H1 (cell line): ENCODE results near the gene UBE2D2. TPM values are rescaled to one million over a fixed set of nuclear protein-coding genes. Genes with fewer than 3 reads are reported as not detected.
"Not testable (repeated sequence)": the region's sequence is repeated elsewhere in the genome, so short reads cannot be mapped to it uniquely, and the experiment has no call there.

Experiments used
- CTCF ChIA-PET: fragments of 300-600 bp; sonication (Branson Sonifier 250); formaldehyde crosslinking; loops from one replicate; lab custom pipeline; 2021; ENCODE audit not compliant: partially characterized antibody; lab: Charles Lee
- POLR2A ChIA-PET: fragments of 300-600 bp; sonication (Branson Sonifier 250); formaldehyde crosslinking; loops from one replicate; lab custom pipeline; 2021; ENCODE audit warnings: inconsistent platforms; ENCODE audit not compliant: partially characterized antibody; lab: Charles Lee
- DNase-seq, 2 experiments: peaks; one replicate each; pipeline versions ENCODE4 v3.0.0 to v3.0.0-alpha.2; 2010 to 2022; ENCODE audit warnings: low spot score in 2 of 2, low read depth in 1 of 2, mixed read lengths in 1 of 2
- FAIRE-seq: peaks from 2 replicates; lab custom pipeline; 2011; peaks lifted over from hg19 to GRCh38; lab: Jason Lieb, UNC
- H2AFZ ChIP-seq: 2 replicates; pipeline ENCODE4 v1.8.1; 2012; ENCODE audit warnings: low read length, inconsistent platforms
- H2AK5ac ChIP-seq: 2 replicates; pipeline ENCODE4 v1.6.1; 2013; ENCODE audit warnings: low read depth, low read length
- H2BK120ac ChIP-seq: replicated peaks from 2 replicates; pipeline ENCODE3; 2013; ENCODE audit warnings: low read depth, low read length, inconsistent platforms
- H2BK12ac ChIP-seq: 2 replicates; pipeline ENCODE4 v1.6.1; 2013; ENCODE audit warnings: low read depth, low read length
- H2BK15ac ChIP-seq: 2 replicates; pipeline ENCODE4 v1.6.1; 2013; ENCODE audit warnings: low read length
- H2BK20ac ChIP-seq: 2 replicates; pipeline ENCODE4 v1.6.1; 2013; ENCODE audit warnings: low read length
- H2BK5ac ChIP-seq: 2 replicates; pipeline ENCODE4 v1.6.1; 2013; ENCODE audit warnings: low read depth, low read length
- H3K14ac ChIP-seq: 2 replicates; pipeline ENCODE4 v1.6.1; 2013; ENCODE audit warnings: inconsistent platforms; ENCODE audit not compliant: insufficient read length
- H3K18ac ChIP-seq: 2 replicates; pipeline ENCODE4 v1.6.1; 2013; ENCODE audit warnings: low read length; ENCODE audit errors: extremely low read depth
- H3K23ac ChIP-seq: 2 replicates; pipeline ENCODE4 v1.6.1; 2013; ENCODE audit warnings: inconsistent platforms; ENCODE audit not compliant: insufficient read length
- H3K23me2 ChIP-seq: 2 replicates; pipeline ENCODE4 v1.6.1; 2013; ENCODE audit warnings: low read depth, low read length
- H3K27ac ChIP-seq: 2 replicates; pipeline ENCODE4 v1.6.1; 2011; ENCODE audit warnings: low read depth, low read length, inconsistent platforms
- H3K27me3 ChIP-seq, 4 experiments: replicated peaks in 1 of 4; 1 replicate in 1 of 4; 2 replicates in 3 of 4; pipeline versions ENCODE4 v1.6.1 to v1.8.1; 2011 to 2013; ENCODE audit warnings: low read length in 3 of 4, mild to moderate bottlenecking in 3 of 4, inconsistent platforms in 2 of 4, mixed read lengths in 2 of 4, moderate library complexity in 1 of 4; ENCODE audit not compliant: control insufficient read depth in 3 of 4, insufficient read depth in 3 of 4; ENCODE audit errors: extremely low read depth in 1 of 4
- H3K36me3 ChIP-seq, 4 experiments: 2 replicates each; pipeline versions ENCODE4 v1.6.1 to v1.8.1; 2011 to 2013; ENCODE audit warnings: mild to moderate bottlenecking in 4 of 4, low read length in 3 of 4, moderate library complexity in 2 of 4, control low read depth in 1 of 4, inconsistent platforms in 1 of 4; ENCODE audit not compliant: insufficient read depth in 4 of 4, control insufficient read depth in 2 of 4
- H3K4ac ChIP-seq: replicated peaks from 2 replicates; pipeline ENCODE3; 2013; ENCODE audit warnings: low read length, low read depth, mixed read lengths, inconsistent platforms; ENCODE audit not compliant: insufficient read length
- H3K4me1 ChIP-seq, 4 experiments: replicated peaks in 1 of 4; 1 replicate in 1 of 4; 2 replicates in 3 of 4; pipeline versions ENCODE4 v1.6.1 to v1.8.1; 2011 to 2013; ENCODE audit warnings: low read length in 3 of 4, inconsistent platforms in 2 of 4, mixed read lengths in 1 of 4; ENCODE audit not compliant: insufficient read depth in 4 of 4, control insufficient read depth in 3 of 4
- H3K4me2 ChIP-seq, 2 experiments: 2 replicates each; pipeline versions ENCODE4 v1.6.1 to v1.8.1; 2011 to 2013; ENCODE audit warnings: low read depth in 2 of 2, low read length in 2 of 2, control low read depth in 1 of 2, inconsistent platforms in 1 of 2, mild to moderate bottlenecking in 1 of 2; ENCODE audit not compliant: insufficient read depth in 1 of 2
- H3K4me3 ChIP-seq, 4 experiments: fragments of 200-600, 300-600 bp in 1 of 4; sonication (generic), shearing (Covaris generic), sonication (Bioruptor Twin) in 1 of 4; 2 replicates each; pipeline versions ENCODE4 v1.5.1 to v1.8.1; 2011 to 2016; ENCODE audit warnings: low read length in 4 of 4, low read depth in 3 of 4, control low read depth in 2 of 4, inconsistent platforms in 2 of 4, mild to moderate bottlenecking in 2 of 4, mixed read lengths in 1 of 4, moderate library complexity in 1 of 4; ENCODE audit not compliant: insufficient read depth in 2 of 4; ENCODE audit errors: extremely low read depth in 1 of 4
- H3K56ac ChIP-seq: replicated peaks from 2 replicates; pipeline ENCODE3; 2013; ENCODE audit warnings: low read depth, mild to moderate bottlenecking, mixed read lengths, low read length, inconsistent platforms; ENCODE audit not compliant: insufficient read length
- H3K79me1 ChIP-seq: 2 replicates; pipeline ENCODE4 v1.6.1; 2013; ENCODE audit warnings: low read depth, low read length, control low read depth
- H3K79me2 ChIP-seq, 2 experiments: 2 replicates each; pipeline versions ENCODE4 v1.6.1 to v1.8.1; 2012 to 2013; ENCODE audit warnings: low read length in 2 of 2, mild to moderate bottlenecking in 2 of 2, inconsistent platforms in 1 of 2; ENCODE audit not compliant: insufficient read depth in 2 of 2, control insufficient read depth in 1 of 2
- H3K9ac ChIP-seq, 4 experiments: replicated peaks in 1 of 4; 1 replicate in 1 of 4; 2 replicates in 3 of 4; pipeline versions ENCODE4 v1.6.1 to v1.8.1; 2011 to 2013; ENCODE audit warnings: low read depth in 3 of 4, low read length in 3 of 4, control low read depth in 2 of 4, mild to moderate bottlenecking in 2 of 4, moderate library complexity in 2 of 4, inconsistent platforms in 1 of 4; ENCODE audit errors: extremely low read depth in 1 of 4
- H3K9me3 ChIP-seq, 2 experiments: 2 replicates each; pipeline versions ENCODE4 v1.6.1 to v1.8.1; 2012 to 2013; ENCODE audit warnings: mild to moderate bottlenecking in 2 of 2, moderate library complexity in 2 of 2, control low read depth in 1 of 2, inconsistent platforms in 1 of 2, low read depth in 1 of 2, low read length in 1 of 2, mixed read lengths in 1 of 2; ENCODE audit not compliant: insufficient read depth in 2 of 2
- H4K20me1 ChIP-seq, 2 experiments: replicated peaks in 1 of 2; 2 replicates each; pipeline versions ENCODE3 to v1.8.1; 2011 to 2013; ENCODE audit warnings: inconsistent platforms in 2 of 2, low read length in 2 of 2, mild to moderate bottlenecking in 1 of 2; ENCODE audit not compliant: insufficient read depth in 2 of 2, control insufficient read depth in 1 of 2
- H4K5ac ChIP-seq: 2 replicates; pipeline ENCODE4 v1.6.1; 2013; ENCODE audit warnings: low read length, low read depth, mixed read lengths, inconsistent platforms; ENCODE audit not compliant: insufficient read length
- H4K8ac ChIP-seq: 2 replicates; pipeline ENCODE4 v1.8.0; 2013; ENCODE audit warnings: mild to moderate bottlenecking, moderate library complexity, low read length, inconsistent platforms; ENCODE audit not compliant: insufficient read depth; ENCODE audit errors: extremely low read depth
- H4K91ac ChIP-seq: replicated peaks from 2 replicates; pipeline ENCODE3; 2013; ENCODE audit warnings: low read length, mixed read lengths, inconsistent platforms; ENCODE audit not compliant: insufficient read length
- WGBS, 2 experiments: shearing (Covaris generic) in 1 of 2; methylation state at CpG; one replicate each; pipeline versions ENCODE4 v1.1.6 to v1.1.7; 2013 to 2015; ENCODE audit warnings: low lambda C conversion rate in 2 of 2, mixed read lengths in 2 of 2, inconsistent platforms in 1 of 2, low coverage in 1 of 2, missing lambda C conversion rate in 1 of 2; ENCODE audit not compliant: insufficient replicate concordance in 2 of 2, insufficient coverage in 1 of 2, insufficient read length in 1 of 2; ENCODE audit errors: extremely low coverage in 1 of 2, missing lambda C conversion rate in 1 of 2; 5-methylcytosine and 5-hydroxymethylcytosine counted together
- polyA plus RNA-seq, 7 experiments: library from polyadenylated mRNA; depleted of rRNA in 3 of 7; stranded (reverse) in 5 of 7; unstranded in 2 of 7; fragments of >200 nt in 5 of 7; fragments of 200-250 nt in 2 of 7; gene quantifications; 1 replicate in 5 of 7; 2 replicates in 1 of 7; 4 replicates in 1 of 7; pipeline versions ENCODE4 v1.2.1 to v1.2.3, GENCODE V29; 2011 to 2013; ENCODE audit warnings: missing spikeins in 2 of 7, mixed read lengths in 2 of 7
- total RNA-seq: library from RNA; stranded (reverse); fragmentation: NEBNext Ultra II Directional; extraction: Animal tissue kit (Norgen Biotek cat#: 25700); gene quantifications from 2 replicates; pipeline ENCODE4 v1.2.1, GENCODE V29; 2021

Gene UBE2D2
- total and polyA plus RNA-seq, 2 of the 8 experiments (the other 6 are each of a cell fraction or from before 2014, with no cell fraction given) = 66.9 to 203 TPM

GRCh38 chr5:139588116-139588515, 27.0 kb downstream of the UBE2D2 start:
- not testable (repeated sequence) for H3K27ac ChIP-seq, H3K4me2 ChIP-seq, DNase-seq, H3K18ac ChIP-seq, H3K23ac ChIP-seq, H4K5ac ChIP-seq, H3K79me1 ChIP-seq, H3K23me2 ChIP-seq, H2BK20ac ChIP-seq, H3K4me3 ChIP-seq, H3K4me1 ChIP-seq, H2BK12ac ChIP-seq, H3K56ac ChIP-seq, H2BK5ac ChIP-seq, H2BK15ac ChIP-seq, H3K36me3 ChIP-seq, H2BK120ac ChIP-seq, H2AFZ ChIP-seq, H4K8ac ChIP-seq, H3K9ac ChIP-seq, H3K27me3 ChIP-seq, H3K4ac ChIP-seq, FAIRE-seq, H3K9me3 ChIP-seq, H3K14ac ChIP-seq, H4K91ac ChIP-seq
- Histone ChIP-seq H4K20me1 (peaks cover 12 to 16% of the 10 kb centered on the region in 2 experiments), H3K79me2 (peaks cover 0 to 90% of the 10 kb centered on the region in 2 experiments; a peak in 3 of 4 replicates), H2AK5ac (0 out of 2 replicates have a peak overlapping the region, but pooled peaks have one; percentile 39)
- 91% methylated on average over 3 of the region's 5 CpGs; no CpG with 5 or more reads in 1 of the 2 experiments for WGBS, 2 experiments
- ChIA-PET CTCF (interaction anchor here (0.6 to 2.6 kb wide), 10 partner anchors 10 to 177 kb away, joined by 3 to 13 read pairs (median 5); partner anchors contain the start of gene UBE2D2), POLR2A (interaction anchor here (0.8 to 3.0 kb wide), 6 partner anchors 8 to 48 kb away, joined by 3 to 10 read pairs (median 3); partner anchors contain the start of gene UBE2D2)
